Central memory CD4-positive, alpha-beta T cell (primary cell): ENCODE results near the gene TPGS1.

Experiments
- DNase-seq: peaks from one replicate; pipeline ENCODE4 v3.0.0; 2022
- total RNA-seq, 3 experiments: gene quantifications; one replicate each; lab custom pipeline; 2026; lab: John Stamatoyannopoulos, UW

Gene TPGS1
- total RNA-seq: 8.8 to 19.9 (median 16.9) reads per million in 3 experiments

DNA sequence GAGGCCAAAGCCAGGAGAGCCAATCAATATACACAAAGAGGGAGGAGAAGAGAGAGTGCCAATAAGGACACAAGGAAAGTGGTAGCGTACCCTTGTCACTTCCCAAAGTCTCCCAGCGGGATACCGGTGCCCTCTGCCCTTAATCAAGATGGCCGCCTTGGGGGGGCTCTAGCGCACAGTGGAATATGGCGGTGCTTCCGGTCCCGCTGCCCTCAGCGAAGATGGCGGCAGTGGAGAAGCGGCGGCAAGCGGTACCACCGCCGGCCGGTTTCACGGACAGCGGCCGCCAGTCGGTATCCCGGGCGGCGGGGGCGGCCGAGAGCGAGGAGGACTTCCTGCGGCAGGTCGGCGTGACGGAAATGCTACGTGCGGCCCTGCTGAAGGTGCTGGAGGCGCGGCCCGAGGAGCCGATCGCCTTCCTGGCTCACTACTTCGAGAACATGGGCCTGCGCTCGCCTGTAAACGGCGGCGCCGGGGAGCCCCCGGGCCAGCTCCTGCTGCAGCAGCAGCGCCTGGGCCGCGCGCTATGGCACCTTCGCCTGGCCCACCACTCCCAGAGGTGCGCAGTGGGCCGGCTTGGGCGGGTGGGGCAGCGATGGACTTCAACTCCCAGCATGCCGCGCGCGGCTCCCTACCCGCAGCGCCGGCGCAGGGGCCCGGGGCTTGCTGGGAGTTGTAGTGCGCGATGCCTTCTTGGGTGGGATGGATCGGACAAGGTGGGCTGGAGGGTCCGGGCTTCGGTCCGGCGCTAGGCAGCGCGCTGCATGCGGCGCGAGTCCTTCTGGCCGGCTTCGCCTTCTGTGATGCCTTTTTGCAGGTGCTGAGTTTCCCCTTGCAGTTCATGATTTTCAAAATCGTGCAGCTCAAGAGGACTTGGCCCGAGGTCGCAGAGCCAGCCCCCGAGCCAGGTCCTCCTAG lies at the start of gene TPGS1:
TPGS1 (plus strand) TSS at position 212 of the 918 bp plus-strand sequence; CDS start at position 222, 10 bp downstream.
- DNase-seq: no peak

GRCh38 chr19:457636-458035 lies 49.7 kb upstream of the TPGS1 start:
- no peak for DNase-seq

- no peak for DNase-seq
These were observed 48.9 kb upstream of the TPGS1 start for GRCh38 chr19:458091-459042.

DNA sequence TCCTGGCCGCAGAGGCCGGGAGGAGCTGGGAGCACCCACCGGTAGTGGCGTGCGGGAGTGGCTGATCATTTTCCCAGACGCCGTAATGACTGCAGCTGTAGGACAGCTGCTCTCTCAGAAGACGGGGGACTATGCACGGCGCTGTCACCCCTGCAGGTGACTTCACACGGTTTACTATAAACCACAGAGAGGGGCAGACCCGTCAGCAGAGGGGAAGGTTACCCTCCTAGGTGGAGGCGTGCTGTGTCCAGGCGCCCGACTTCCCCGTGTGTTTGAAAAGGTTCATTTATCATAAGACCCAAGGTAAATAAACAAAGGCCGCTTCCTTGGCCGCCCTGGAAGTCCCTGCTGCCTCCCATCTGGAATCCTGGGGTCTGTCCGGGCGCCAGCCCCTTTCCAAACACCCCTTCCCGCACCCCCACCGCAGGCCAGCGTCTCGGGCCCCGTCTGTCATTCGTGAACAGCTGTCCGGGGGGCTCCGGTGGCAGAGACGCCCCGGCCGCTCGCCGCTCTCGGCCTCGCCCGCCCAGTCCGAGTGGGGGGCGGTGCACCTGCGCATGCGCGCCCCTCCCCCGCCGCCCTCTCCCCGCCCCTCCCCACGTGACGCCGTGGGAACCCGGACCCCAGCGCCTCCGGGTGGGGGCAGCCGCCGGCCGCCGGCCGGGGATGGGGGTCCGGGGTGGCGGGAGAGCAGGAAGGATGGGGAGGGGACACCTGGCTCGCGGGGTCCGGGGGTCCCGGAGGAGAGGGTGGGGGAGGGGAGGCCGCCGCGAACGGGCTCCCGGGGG lies 47.4 kb upstream of the TPGS1 start:
- no peak for DNase-seq

DNA sequence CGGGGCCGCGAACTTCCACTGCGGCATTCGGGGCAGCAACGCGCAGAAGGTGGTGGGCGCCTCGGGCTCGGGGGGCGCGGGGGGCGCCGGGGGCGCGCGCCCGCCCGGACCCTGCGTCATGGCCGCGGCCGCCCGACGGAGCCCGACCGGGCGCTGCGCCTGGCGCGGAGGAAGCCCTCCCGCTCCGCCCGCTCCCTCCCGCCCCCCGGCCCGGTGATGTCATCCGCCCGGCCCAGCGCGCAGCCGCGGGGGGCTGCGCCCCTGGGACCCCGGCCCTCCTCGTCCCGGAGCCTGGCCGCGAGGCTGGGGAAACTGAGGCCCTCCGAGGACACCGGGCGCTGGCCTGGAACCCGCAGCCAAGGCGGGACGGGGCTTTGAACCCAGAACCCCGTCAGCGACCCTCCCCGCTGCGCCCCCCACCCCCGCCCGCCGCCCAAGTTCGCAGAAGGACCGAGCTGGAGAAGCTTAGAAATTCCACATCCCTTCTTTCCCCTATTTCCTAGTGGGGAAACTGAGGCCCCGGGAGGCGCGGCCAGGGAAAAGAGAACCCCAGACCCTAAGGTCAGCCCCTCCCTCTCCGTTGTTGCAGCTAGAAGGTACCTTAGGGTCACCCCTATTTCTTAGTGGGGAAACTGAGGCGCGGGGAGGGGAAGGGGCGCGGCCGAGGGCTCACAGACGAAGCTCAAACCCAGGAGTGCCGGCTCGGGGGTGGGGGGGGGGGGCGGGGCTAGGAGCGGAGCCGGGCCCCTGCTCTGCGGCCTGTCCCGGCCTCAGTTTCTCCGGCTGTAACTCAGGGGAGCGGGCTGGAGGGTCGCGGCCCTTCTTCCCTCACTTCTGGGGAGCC lies 46.2 kb upstream of the TPGS1 start, which contains the start of gene SHC2:
SHC2 (minus strand) TSS at position 157 of the 844 bp plus-strand sequence; CDS start at position 120, 37 bp downstream.
- DNase-seq: no peak

DNA sequence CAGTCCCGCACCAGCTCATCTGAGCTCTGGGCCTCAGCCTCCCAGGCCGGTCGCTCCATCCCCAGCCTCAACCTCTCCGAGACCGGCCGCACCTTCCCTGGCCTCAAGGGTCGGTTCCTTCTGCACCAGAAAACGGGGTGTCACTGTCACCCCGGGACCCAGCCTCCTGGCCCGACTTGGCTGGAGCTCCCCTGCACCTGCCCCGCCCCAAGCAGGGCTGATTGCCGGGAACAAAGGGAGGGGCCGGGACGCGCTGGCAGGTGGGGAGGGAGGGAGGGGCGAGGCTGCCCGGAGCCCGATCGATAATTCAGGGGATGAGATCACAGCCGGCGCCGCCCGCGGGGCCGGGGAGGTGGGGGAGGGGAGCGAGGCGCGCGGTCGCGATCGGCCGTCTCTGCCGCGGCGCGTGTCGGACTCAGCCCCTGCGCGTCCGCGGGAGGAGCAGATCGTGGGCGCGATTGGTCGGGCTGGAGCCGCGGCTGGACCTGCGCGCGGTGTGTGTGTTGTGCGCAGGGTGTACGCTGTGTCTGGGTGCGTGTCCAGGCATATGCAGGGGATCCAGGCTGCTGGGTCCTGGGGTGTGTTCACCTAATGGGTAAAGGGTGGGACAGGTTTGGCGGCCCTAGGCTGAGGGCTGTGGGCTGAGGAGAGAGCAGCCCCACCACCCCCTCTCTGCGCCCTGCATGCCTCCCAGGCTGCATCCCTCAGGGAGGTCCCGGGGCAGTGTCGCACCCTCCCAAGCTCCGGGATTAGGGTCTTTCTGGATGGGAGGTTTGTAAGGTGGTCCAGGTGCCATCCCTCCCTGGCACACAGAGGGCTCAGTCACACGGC lies 45.4 kb upstream of the TPGS1 start:
- DNase-seq: no peak

DNA sequence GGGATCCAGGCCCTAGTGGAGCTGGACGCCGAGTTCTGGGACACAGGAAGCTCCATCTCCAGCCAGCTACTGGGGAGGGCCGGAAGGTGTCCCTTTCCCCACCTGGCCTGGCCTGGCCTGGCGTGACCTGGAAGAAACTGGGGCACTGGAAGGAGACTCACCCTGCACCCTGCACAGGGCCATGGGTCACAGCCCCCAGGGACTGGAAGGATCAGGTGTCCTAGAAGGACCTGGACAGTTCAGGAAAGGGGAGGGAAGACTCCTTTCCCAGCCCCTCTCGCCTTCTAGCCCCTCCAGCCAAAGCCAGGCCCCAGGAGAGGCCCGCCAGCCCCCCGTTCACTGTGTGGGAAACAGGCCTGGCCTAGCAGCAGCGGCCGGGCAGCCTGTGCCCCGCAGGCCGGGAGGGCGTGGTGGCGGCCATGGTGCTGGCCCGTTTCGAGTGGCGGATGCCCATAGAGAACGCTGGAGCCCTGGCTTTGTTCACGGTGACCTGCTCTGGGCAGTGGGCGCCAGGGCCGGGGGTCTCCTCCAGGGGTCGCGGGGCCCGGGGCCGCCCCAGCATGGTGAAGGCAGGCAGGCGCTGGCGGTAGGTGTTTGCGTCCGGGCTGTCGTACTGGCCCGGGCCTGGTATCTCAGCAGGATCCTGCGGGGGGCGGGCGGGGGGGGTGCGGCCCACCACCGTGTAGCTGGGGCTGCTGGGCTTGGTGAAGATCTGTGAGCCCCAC lies 43.7 kb upstream of the TPGS1 start:
- no peak for DNase-seq

GRCh38 chr19:464208-464545 lies 43.1 kb upstream of the TPGS1 start:
- DNase-seq: no peak

- DNase-seq: no peak
These were observed 42.1 kb upstream of the TPGS1 start for GRCh38 chr19:465056-465816.

GRCh38 chr19:467554-467953 lies 39.7 kb upstream of the TPGS1 start:
- DNase-seq: no peak

DNA sequence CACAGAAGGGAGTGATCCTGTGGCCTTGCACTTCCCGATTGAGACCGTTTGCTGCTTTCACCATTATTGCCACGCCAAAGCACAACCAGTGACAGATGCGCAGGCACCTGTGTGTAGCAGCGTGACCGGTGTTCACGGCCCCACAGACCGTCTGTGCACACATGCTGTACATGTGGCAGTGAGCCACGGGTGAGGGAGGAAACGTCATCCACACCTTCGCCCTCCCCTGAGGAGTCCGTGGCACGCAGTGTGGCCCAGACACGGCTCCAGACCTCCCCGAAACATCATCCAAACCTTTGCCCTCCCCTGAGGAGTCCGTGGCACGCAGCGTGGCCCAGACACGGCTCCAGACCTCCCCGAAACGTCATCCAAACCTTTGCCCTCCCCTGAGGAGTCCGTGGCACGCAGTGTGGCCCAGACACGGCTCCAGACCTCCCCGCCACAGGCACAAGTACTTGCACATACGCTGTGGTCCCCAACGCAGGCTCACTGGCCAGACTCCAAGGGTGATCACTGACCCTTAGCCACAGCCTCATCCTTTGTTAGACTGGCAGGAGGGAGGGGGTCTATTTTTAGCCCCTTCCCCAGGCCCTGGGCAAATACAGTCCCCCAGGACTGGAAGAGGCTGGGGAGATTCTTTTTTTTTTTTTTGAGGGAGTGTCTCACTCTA lies 38.6 kb upstream of the TPGS1 start:
- no peak for DNase-seq

GRCh38 chr19:469833-470232 lies 37.5 kb upstream of the TPGS1 start:
- no peak for DNase-seq

GRCh38 chr19:470701-471100 lies 36.6 kb upstream of the TPGS1 start:
- DNase-seq: no peak

GRCh38 chr19:472005-472858 lies 35.1 kb upstream of the TPGS1 start:
- DNase-seq: no peak

DNA sequence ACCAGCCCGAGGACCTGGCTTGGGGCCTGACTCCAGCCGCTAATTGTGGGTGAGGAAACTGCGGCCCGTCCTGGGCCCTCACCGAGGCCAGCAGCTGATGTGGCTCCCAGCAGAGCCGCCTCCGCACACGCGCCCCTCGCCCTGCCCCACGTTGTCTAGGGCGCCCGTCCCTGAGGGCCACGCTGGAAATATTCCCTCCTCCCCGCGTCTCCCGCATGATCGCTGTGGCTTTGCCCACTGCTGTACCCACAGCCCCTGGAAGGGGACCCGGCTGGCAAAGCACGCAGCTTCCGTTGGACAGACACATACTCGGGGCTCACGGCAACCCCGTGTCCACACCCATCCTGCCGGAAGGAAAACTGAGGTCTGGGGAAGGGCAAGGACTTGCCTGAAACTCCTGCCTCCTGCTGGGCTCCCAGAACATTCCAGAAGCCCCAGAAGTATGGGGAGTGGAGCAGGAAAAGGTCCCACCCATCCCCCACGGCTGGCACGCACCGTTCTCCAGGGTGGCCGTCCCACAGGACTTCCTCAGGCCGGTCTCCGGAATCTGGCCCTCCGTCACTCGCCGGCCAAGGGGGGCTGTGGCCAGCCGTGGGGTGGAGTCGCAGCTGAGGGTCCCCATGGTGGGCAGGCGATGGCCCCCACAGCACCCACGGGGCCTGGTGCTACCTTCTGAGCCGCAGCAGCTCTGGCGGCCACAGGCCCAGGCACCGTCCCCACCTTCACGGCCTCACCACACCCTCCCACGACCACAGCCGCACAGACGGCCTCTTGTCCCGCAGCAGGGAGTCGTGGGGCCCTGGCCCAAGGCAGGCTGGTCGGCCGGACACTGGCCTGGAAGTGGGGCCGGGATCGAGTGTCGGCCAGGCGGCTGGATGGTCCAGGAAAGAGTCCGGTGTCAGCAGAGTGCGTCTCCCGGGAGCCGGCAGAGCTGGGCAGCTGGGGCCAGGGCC lies 32.9 kb upstream of the TPGS1 start:
- DNase-seq: no peak

- no peak for DNase-seq
These were observed 31.9 kb upstream of the TPGS1 start for GRCh38 chr19:475360-475759.
